Activated T-cell treated with anti-CD3 and anti-CD28 coated beads, Interleukin-2, amount 50 U/mL, for 24 hours (primary cell): ENCODE measurements around the gene CLPSL2.

ENCODE experiments used
- DNase-seq: peaks from one replicate; pipeline ENCODE4 v3.0.0-alpha.2; 2020
- H3K27ac Mint-ChIP-seq: 2 replicates; pipeline ENCODE4 v1.8.0; 2020; ENCODE audit warnings: mild to moderate bottlenecking, mixed read lengths
- H3K27me3 Mint-ChIP-seq: 2 replicates; pipeline ENCODE4 v1.8.0; 2020; ENCODE audit warnings: mixed read lengths
- H3K36me3 Mint-ChIP-seq: 2 replicates; pipeline ENCODE4 v1.8.0; 2020; ENCODE audit warnings: low read depth, mixed read lengths
- H3K4me1 Mint-ChIP-seq: 2 replicates; pipeline ENCODE4 v1.8.0; 2020; ENCODE audit warnings: low read depth, mixed read lengths
- H3K4me3 Mint-ChIP-seq: 2 replicates; pipeline ENCODE4 v1.8.0; 2020; ENCODE audit warnings: mild to moderate bottlenecking, moderate library complexity, mixed read lengths
- H3K9me3 Mint-ChIP-seq: 2 replicates; pipeline ENCODE4 v1.8.0; 2020; ENCODE audit warnings: mixed read lengths

Gene CLPSL2

GRCh38 chr6:35759426-35759825 is 17.0 kb upstream of the CLPSL2 start:
- H3K9me3 Mint-ChIP-seq: no peaks in the 10 kb centered on the region
- DNase-seq: no peak
- H3K27ac Mint-ChIP-seq: no peak overlapping the region
- H3K4me1 Mint-ChIP-seq: peaks cover 4% of the 10 kb centered on the region
- H3K36me3 Mint-ChIP-seq: no peaks in the 10 kb centered on the region
- H3K4me3 Mint-ChIP-seq: no peak overlapping the region
- H3K27me3 Mint-ChIP-seq: peaks cover 59% of the 10 kb centered on the region

GRCh38 chr6:35765739-35766138 is 10.7 kb upstream of the CLPSL2 start:
- peaks cover 36% of the 10 kb centered on the region for H3K27me3 Mint-ChIP-seq
- DNase-seq: no peak
- no peak overlapping the region for H3K4me3 Mint-ChIP-seq
- H3K4me1 Mint-ChIP-seq: peaks cover 4% of the 10 kb centered on the region
- no peak overlapping the region for H3K27ac Mint-ChIP-seq
- no peaks in the 10 kb centered on the region for H3K9me3 Mint-ChIP-seq
- no peaks in the 10 kb centered on the region for H3K36me3 Mint-ChIP-seq

DNA sequence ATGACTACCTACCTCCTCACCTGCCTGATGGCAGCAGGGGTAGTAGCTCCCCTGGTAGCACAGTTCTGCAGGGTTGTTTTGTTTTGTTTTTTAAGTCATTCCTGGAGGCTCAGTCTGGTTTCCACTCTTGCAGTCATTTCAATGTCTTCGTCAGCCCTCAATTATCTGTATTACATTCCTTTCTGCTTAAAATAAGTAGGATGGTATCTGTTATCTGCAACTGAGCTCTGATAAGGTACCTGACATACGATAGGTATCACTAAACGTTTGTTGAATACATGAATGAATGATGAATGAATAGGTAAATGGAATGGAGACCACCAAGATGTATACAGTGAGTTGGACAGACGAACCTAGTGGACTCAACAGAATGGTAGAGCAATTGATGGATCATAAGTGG is 7.2 kb upstream of the CLPSL2 start:
- H3K9me3 Mint-ChIP-seq: no peaks in the 10 kb centered on the region
- peaks cover 10% of the 10 kb centered on the region for H3K27me3 Mint-ChIP-seq
- DNase-seq: no peak
- no peak overlapping the region for H3K4me3 Mint-ChIP-seq
- H3K36me3 Mint-ChIP-seq: no peaks in the 10 kb centered on the region
- H3K27ac Mint-ChIP-seq: no peak overlapping the region
- peaks cover 1% of the 10 kb centered on the region for H3K4me1 Mint-ChIP-seq

GRCh38 chr6:35771343-35771627 is 5.1 kb upstream of the CLPSL2 start:
- no peaks in the 10 kb centered on the region for H3K9me3 Mint-ChIP-seq
- H3K4me1 Mint-ChIP-seq: peaks cover 1% of the 10 kb centered on the region
- H3K27me3 Mint-ChIP-seq: peaks cover 16% of the 10 kb centered on the region
- no peak for DNase-seq
- no peak overlapping the region for H3K27ac Mint-ChIP-seq
- no peaks in the 10 kb centered on the region for H3K36me3 Mint-ChIP-seq
- H3K4me3 Mint-ChIP-seq: no peak overlapping the region

- Mint-ChIP-seq H3K27me3 (peaks cover 32% of the 10 kb centered on the region), H3K36me3 (no peaks in the 10 kb centered on the region), H3K27ac (no peak overlapping the region), H3K4me1 (peaks cover 4% of the 10 kb centered on the region), H3K4me3 (no peak overlapping the region), H3K9me3 (no peaks in the 10 kb centered on the region)
- DNase-seq: no peak
Measured at GRCh38 chr6:35774116-35774794, 2.1 kb upstream of the CLPSL2 start.

GRCh38 chr6:35775031-35775430 is 1.4 kb upstream of the CLPSL2 start:
- Mint-ChIP-seq H3K4me3 (no peak overlapping the region), H3K4me1 (peaks cover 4% of the 10 kb centered on the region), H3K36me3 (no peaks in the 10 kb centered on the region), H3K27ac (no peak overlapping the region), H3K27me3 (peaks cover 32% of the 10 kb centered on the region), H3K9me3 (no peaks in the 10 kb centered on the region)
- no peak for DNase-seq

GRCh38 chr6:35777356-35778102 is 1.1 kb downstream of the CLPSL2 start:
- H3K4me1 Mint-ChIP-seq: peaks cover 4% of the 10 kb centered on the region
- no peaks in the 10 kb centered on the region for H3K9me3 Mint-ChIP-seq
- no peaks in the 10 kb centered on the region for H3K36me3 Mint-ChIP-seq
- DNase-seq: no peak
- peaks cover 32% of the 10 kb centered on the region for H3K27me3 Mint-ChIP-seq
- no peak overlapping the region for H3K27ac Mint-ChIP-seq
- no peak overlapping the region for H3K4me3 Mint-ChIP-seq

GRCh38 chr6:35778437-35778836 is 2.0 kb downstream of the CLPSL2 start:
- DNase-seq: no peak
- Mint-ChIP-seq H3K4me3 (no peak overlapping the region), H3K9me3 (no peaks in the 10 kb centered on the region), H3K4me1 (peaks cover 4% of the 10 kb centered on the region), H3K27ac (no peak overlapping the region), H3K36me3 (no peaks in the 10 kb centered on the region), H3K27me3 (peaks cover 32% of the 10 kb centered on the region)

DNA sequence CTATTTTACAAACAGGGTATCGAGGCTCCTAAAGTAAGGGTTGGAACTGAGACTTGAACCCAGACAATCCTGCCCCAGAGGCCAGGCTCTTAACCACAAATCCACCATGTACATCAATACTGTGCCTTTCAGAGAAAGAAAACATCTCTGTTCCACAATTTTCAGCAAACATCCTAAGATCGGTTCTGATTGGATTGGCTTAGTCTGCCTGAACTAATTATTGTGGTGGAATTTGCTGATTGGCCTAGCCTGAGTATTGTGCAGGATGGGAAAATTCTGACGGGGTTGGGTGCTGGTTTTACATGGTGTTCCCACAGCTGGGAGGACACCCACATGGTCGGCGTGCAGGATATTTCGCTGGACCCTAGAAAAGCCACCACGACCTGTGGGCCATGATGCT is 4.3 kb downstream of the CLPSL2 start, which contains the start of gene CLPSL1:
Gene CLPSL1 (plus strand): TSS at position 301 of the 400 bp plus-strand sequence. CDS start 92 bp downstream, at position 393.
- Mint-ChIP-seq H3K27me3 (peaks cover 34% of the 10 kb centered on the region), H3K27ac (no peak within 1 kb of the TSS), H3K4me1 (peaks cover 3% of the 10 kb centered on the region), H3K4me3 (no peak within 1 kb of the TSS), H3K9me3 (no peaks in the 10 kb centered on the region), H3K36me3 (no peaks in the 10 kb centered on the region)
- no peak for DNase-seq

DNA sequence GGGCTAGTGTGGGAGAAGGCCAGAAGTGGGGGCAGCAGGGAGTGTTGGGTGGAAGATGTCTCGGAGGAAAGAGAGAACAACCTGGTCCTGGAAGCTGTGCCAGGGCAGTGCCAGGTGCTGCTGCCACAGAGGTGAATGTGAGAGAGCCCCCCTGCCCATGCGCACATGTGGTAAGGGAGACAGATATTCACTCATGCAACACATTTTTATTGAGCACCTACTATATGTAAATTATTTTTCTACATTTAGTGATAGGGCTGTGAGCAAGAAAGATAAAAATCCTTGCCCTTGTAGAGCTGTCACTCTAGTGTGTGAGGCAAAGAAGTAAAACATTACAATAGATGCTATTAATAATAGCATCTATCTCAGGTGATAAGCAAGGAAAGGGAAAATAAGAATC is 4.9 kb downstream of the CLPSL2 start:
- H3K27ac Mint-ChIP-seq: no peak overlapping the region
- no peaks in the 10 kb centered on the region for H3K9me3 Mint-ChIP-seq
- H3K27me3 Mint-ChIP-seq: peaks cover 34% of the 10 kb centered on the region
- H3K4me3 Mint-ChIP-seq: no peak overlapping the region
- H3K4me1 Mint-ChIP-seq: peaks cover 3% of the 10 kb centered on the region
- DNase-seq: no peak
- no peaks in the 10 kb centered on the region for H3K36me3 Mint-ChIP-seq

DNA sequence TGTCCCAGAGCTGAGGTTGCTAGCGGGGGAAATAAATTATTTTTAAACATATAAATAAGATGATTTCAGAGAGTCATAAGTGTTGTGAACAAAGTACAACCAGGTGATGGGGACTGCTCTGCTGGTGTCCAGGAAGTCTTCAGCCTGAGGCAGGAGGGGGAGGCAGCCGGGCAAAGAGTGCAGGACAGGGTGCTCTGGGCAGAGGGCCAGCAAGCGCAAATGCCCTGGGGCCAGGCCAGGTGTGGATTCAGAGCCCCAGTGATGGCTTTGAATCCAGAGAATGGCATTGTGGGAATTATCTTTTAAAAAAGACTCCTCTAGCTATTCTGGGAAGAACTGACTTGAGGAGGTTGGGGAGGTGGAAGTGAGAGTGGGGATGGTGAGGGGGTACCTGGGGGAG is 6.0 kb downstream of the CLPSL2 start:
- H3K4me1 Mint-ChIP-seq: no peaks in the 10 kb centered on the region
- no peak overlapping the region for H3K4me3 Mint-ChIP-seq
- no peak overlapping the region for H3K27ac Mint-ChIP-seq
- H3K9me3 Mint-ChIP-seq: no peaks in the 10 kb centered on the region
- H3K27me3 Mint-ChIP-seq: peaks cover 38% of the 10 kb centered on the region
- DNase-seq: no peak
- no peaks in the 10 kb centered on the region for H3K36me3 Mint-ChIP-seq

DNA sequence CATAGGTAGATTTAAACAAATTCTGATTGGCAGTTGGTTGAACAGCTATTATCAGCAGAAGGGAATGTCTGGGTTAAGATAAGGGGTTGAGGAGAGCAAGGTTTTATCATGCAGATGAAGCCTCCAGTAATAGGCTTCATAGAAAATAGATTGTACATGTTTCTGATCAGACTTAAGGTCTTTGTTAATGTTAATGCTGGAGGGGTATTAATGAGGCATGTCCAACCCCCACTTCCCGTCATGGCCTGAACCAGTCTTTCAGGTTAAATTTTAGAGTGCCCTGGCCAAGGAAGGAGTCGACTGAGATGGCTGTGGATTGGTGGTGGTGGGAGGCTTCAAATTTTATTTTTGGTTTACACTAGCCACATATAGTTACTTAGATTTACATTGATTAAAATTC is 7.8 kb downstream of the CLPSL2 start:
- Mint-ChIP-seq H3K9me3 (no peaks in the 10 kb centered on the region), H3K27ac (no peak overlapping the region), H3K4me3 (no peak overlapping the region), H3K36me3 (no peaks in the 10 kb centered on the region), H3K4me1 (no peaks in the 10 kb centered on the region), H3K27me3 (peaks cover 39% of the 10 kb centered on the region)
- DNase-seq: no peak

GRCh38 chr6:35786272-35786671 is 9.9 kb downstream of the CLPSL2 start:
- Mint-ChIP-seq H3K27me3 (peaks cover 50% of the 10 kb centered on the region), H3K27ac (no peak overlapping the region), H3K4me1 (no peaks in the 10 kb centered on the region), H3K9me3 (no peaks in the 10 kb centered on the region), H3K4me3 (no peak overlapping the region), H3K36me3 (no peaks in the 10 kb centered on the region)
- no peak for DNase-seq

GRCh38 chr6:35786810-35787209 is 10.4 kb downstream of the CLPSL2 start:
- no peak for DNase-seq
- H3K27ac Mint-ChIP-seq: no peak overlapping the region
- H3K9me3 Mint-ChIP-seq: no peaks in the 10 kb centered on the region
- no peak overlapping the region for H3K4me3 Mint-ChIP-seq
- peaks cover 50% of the 10 kb centered on the region for H3K27me3 Mint-ChIP-seq
- H3K4me1 Mint-ChIP-seq: no peaks in the 10 kb centered on the region
- no peaks in the 10 kb centered on the region for H3K36me3 Mint-ChIP-seq
